Measurements from ENCODE around the gene CALCB.

The CALCB gene

DNA sequence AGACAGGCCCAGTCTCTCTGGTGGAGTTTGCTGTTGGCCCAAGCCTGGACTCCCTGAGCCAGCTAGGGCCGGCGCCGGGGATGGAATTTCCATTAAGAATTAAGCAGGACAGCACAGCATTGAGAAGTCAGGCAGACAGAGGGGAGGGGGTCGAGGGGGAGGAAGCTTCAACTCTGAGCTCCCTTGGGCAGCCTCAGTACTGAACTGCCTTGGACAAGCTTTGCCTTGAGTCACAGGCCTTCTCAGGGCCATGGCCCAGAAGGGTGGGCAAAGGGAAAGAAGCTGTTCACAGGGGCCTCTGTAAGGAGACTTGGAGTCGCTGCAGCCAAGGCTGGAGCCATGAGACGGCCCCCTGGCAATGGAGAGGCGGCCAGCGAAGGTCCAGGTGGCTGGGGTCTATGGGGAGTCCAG, 38.7 kb downstream of the CALCB start:
- Histone ChIP-seq H3K9me3 (ENCODE audit: control insufficient read depth, low read length) (no peaks in the 10 kb centered on the region), H3K9ac (ENCODE audit: low read length) (no peak overlapping the region), H3K36me3 (ENCODE audit: control insufficient read depth, insufficient read depth, low read length) (no peaks in the 10 kb centered on the region), H3K4me3 (ENCODE audit: low read length) (no peak overlapping the region), H3K27me3 (ENCODE audit: control insufficient read depth, insufficient read depth, low read length) (peaks cover 28% of the 10 kb centered on the region), H3K4me1 (ENCODE audit: control insufficient read depth, insufficient read depth, low read length) (peaks cover 11% of the 10 kb centered on the region)

DNA sequence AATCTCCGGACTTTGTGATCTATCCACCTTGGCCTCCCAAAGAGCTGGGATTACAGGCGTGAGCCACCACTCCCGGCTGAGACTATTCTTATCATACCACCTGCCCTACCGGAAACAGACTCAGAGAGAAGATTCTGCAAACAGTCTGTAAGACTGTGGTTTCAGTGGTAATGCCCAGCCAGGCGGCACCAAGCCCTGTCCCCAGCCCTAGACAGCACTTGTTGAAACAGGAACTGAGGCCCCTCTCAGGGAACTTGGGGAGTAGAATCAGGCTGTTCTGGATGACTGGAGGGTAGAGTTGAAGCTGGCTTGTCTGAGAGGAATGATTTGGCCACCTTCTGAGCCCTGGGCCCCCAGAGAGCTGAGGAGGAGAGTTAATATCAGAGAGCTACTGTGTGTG, 40.0 kb downstream of the CALCB start:
- H3K36me3 ChIP-seq (ENCODE audit: control insufficient read depth, insufficient read depth, low read length) = no peaks in the 10 kb centered on the region
- H3K9ac ChIP-seq (ENCODE audit: low read length) = no peak overlapping the region
- H3K4me1 ChIP-seq (ENCODE audit: control insufficient read depth, insufficient read depth, low read length) = peaks cover 8% of the 10 kb centered on the region
- no peaks in the 10 kb centered on the region for H3K9me3 ChIP-seq (ENCODE audit: control insufficient read depth, low read length)
- H3K27me3 ChIP-seq (ENCODE audit: control insufficient read depth, insufficient read depth, low read length) = peaks cover 28% of the 10 kb centered on the region
- H3K4me3 ChIP-seq (ENCODE audit: low read length) = no peak overlapping the region

DNA sequence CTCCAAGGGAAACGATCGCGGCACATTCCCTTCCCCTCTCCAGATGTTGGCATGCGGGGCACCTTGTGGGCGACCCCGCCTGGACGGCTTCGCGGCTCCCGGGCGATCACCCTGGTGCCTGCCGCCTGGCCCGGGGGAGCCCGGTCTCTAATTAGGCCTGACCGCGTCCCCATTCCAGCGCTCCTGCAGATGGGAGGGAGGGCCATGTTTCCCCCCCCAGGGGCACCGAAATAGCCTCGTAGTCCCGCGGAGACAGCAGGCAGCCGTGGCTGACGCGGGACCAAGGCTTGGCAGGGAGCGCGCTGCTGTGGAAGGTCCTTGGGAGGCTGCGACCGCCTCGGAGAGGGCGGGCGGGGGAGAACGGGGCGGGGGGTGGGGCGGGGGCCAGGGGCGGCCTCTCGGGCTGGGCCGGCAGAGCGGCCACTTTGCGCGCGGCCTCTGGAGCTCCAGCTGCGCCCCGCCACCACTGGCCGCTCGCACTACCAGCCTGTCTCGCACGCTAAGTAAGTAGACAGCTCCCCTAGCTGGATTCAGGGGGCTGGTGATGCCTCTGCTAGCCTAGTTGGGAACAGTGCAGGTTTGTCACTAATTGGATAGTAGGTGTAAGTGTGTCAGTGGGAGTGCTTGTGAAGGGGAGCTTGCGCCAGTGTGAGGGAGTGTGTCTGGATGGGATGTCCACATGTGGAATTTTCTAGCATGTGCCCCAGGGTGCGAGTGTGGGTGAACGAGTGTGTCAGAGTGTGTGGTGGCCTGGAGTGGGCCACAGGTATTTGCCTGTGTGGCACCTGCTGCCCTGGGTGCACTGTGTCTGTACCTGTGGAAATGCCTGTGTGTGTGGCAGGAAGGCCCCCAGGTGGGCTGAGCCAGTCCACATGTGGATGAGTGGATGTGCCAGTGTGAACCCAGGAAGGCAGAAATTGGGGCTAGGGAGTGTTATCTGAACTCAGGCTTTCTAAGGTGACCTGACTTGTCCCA, 41.4 kb downstream of the CALCB start, which contains the start of gene INSC:
Gene INSC (plus strand): TSS at position 423 of the 975 bp plus-strand sequence. CDS start 34,252 bp downstream, outside the sequence.
- peaks cover 15% of the 10 kb centered on the region for H3K4me1 ChIP-seq (ENCODE audit: control insufficient read depth, insufficient read depth, low read length)
- H3K4me3 ChIP-seq (ENCODE audit: low read length) = no peak within 1 kb of the TSS
- no peaks in the 10 kb centered on the region for H3K36me3 ChIP-seq (ENCODE audit: control insufficient read depth, insufficient read depth, low read length)
- H3K27me3 ChIP-seq (ENCODE audit: control insufficient read depth, insufficient read depth, low read length) = peaks cover 28% of the 10 kb centered on the region
- H3K9ac ChIP-seq (ENCODE audit: low read length) = no peak within 1 kb of the TSS
- no peaks in the 10 kb centered on the region for H3K9me3 ChIP-seq (ENCODE audit: control insufficient read depth, low read length)

DNA sequence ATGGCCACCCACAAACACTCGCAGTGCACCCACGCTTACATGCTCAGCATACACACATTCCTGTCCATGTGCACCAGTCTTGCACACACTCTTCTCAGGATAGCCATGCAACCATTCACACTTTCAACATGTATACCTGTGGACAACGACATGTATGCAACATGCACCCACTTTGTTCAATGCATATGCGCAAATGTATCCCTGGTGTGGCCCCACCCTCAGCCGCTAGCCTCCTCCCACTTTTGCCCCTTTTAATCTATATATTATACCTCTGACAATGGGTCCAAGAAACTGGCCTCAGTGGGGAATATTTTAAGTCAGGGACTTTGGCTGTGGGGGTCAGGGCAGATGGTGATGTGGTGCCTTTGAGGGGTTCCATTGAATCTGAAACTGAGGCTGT, 42.3 kb downstream of the CALCB start:
- Histone ChIP-seq H3K4me3 (ENCODE audit: low read length) (no peak overlapping the region), H3K27me3 (ENCODE audit: control insufficient read depth, insufficient read depth, low read length) (peaks cover 28% of the 10 kb centered on the region), H3K9ac (ENCODE audit: low read length) (no peak overlapping the region), H3K36me3 (ENCODE audit: control insufficient read depth, insufficient read depth, low read length) (no peaks in the 10 kb centered on the region), H3K9me3 (ENCODE audit: control insufficient read depth, low read length) (no peaks in the 10 kb centered on the region), H3K4me1 (ENCODE audit: control insufficient read depth, insufficient read depth, low read length) (peaks cover 21% of the 10 kb centered on the region)

DNA sequence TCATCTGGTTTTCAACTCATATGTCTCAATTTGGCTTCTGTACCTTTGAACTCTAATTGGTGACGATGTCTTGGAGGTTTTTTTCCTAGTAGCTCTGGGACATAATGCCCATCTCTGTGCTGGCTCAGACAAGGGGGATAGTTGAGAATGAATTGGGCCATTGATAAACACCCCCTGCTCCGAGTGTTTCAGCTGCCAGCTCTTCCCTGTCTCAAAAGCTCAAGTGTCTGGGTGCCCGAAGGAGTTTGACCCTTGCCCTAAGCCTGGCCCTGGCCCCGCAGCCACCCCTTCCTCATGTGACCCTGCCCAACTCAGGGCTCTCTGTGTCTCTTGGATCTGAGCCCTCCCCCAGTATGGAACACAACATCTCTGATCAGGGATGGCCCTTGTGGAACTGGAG, 44.4 kb downstream of the CALCB start:
- Histone ChIP-seq H3K27me3 (ENCODE audit: control insufficient read depth, insufficient read depth, low read length) (peaks cover 28% of the 10 kb centered on the region), H3K4me3 (ENCODE audit: low read length) (no peak overlapping the region), H3K36me3 (ENCODE audit: control insufficient read depth, insufficient read depth, low read length) (no peaks in the 10 kb centered on the region), H3K9ac (ENCODE audit: low read length) (no peak overlapping the region), H3K4me1 (ENCODE audit: control insufficient read depth, insufficient read depth, low read length) (peaks cover 21% of the 10 kb centered on the region), H3K9me3 (ENCODE audit: control insufficient read depth, low read length) (no peaks in the 10 kb centered on the region)

DNA sequence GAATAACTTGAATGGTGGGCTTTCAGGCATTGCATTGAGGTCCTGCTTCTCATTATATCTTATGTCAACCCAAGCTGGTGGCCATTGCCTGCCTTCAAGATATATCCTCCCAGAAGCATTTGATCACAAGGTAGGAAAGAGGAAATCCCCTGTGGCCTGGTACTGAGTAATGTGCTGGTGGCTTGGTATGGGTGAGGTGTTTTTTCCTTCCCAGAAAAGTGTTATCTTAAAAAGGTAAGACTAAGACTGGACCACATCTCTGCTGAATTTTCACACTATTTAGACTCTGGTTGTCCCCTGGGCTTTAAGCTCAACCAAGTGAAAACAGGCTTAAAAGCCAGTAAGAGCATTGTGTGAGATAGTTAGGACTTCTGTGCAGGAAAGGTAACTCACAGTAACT, 45.0 kb downstream of the CALCB start:
- no peaks in the 10 kb centered on the region for H3K36me3 ChIP-seq (ENCODE audit: control insufficient read depth, insufficient read depth, low read length)
- H3K9ac ChIP-seq (ENCODE audit: low read length) = no peak overlapping the region
- no peak overlapping the region for H3K4me3 ChIP-seq (ENCODE audit: low read length)
- peaks cover 25% of the 10 kb centered on the region for H3K27me3 ChIP-seq (ENCODE audit: control insufficient read depth, insufficient read depth, low read length)
- no peaks in the 10 kb centered on the region for H3K9me3 ChIP-seq (ENCODE audit: control insufficient read depth, low read length)
- H3K4me1 ChIP-seq (ENCODE audit: control insufficient read depth, insufficient read depth, low read length) = peaks cover 18% of the 10 kb centered on the region

DNA sequence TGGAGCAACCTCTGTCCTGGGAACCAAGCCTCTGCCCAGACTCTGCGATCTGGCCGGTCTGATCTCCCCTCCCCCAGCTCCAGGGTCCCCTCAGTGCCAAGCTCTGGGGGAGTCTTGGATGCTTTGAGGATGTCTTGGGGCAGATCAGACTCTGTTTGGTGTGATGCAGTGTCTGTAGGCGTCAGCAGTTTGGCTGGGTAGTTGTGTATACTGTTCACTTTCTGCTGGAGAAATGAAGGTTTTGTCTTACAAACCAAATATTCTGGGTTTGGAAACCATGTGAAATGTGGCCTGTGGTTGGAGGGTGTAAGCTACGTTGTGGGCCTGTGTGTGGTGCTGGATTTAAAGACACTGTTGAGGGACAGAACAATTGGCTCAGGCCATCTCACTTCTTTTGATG, 46.0 kb downstream of the CALCB start:
- H3K27me3 ChIP-seq (ENCODE audit: control insufficient read depth, insufficient read depth, low read length) = peaks cover 17% of the 10 kb centered on the region
- H3K9ac ChIP-seq (ENCODE audit: low read length) = no peak overlapping the region

DNA sequence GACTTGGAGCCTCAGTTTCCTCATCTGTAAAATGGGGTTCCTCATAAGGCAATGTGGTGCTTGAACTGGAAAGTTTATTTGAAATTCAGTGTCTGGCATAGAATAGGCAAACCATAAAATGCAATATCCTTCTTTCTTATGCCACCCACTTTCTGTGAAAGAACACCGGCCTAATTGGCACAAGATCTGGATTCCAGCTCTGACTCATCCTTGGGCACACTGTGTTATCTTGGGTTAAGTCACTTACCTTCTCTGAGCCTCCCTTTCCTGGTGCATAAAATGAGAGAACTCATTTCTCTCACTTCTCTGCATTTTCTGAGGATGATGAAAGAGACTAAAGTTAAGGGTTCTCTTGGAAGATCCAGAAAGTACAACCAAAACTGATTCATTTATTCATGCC, 46.4 kb downstream of the CALCB start:
- Histone ChIP-seq H3K9ac (ENCODE audit: low read length) (no peak overlapping the region), H3K36me3 (ENCODE audit: control insufficient read depth, insufficient read depth, low read length) (no peaks in the 10 kb centered on the region), H3K9me3 (ENCODE audit: control insufficient read depth, low read length) (no peaks in the 10 kb centered on the region), H3K27me3 (ENCODE audit: control insufficient read depth, insufficient read depth, low read length) (peaks cover 18% of the 10 kb centered on the region), H3K4me3 (ENCODE audit: low read length) (no peak overlapping the region), H3K4me1 (ENCODE audit: control insufficient read depth, insufficient read depth, low read length) (peaks cover 15% of the 10 kb centered on the region)

More for the DNA sequence above, 46.0 kb downstream of the CALCB start:
- Histone ChIP-seq H3K9me3 (ENCODE audit: control insufficient read depth, low read length) (no peaks in the 10 kb centered on the region), H3K4me3 (ENCODE audit: low read length) (no peak overlapping the region), H3K4me1 (ENCODE audit: control insufficient read depth, insufficient read depth, low read length) (peaks cover 15% of the 10 kb centered on the region), H3K36me3 (ENCODE audit: control insufficient read depth, insufficient read depth, low read length) (no peaks in the 10 kb centered on the region)

DNA sequence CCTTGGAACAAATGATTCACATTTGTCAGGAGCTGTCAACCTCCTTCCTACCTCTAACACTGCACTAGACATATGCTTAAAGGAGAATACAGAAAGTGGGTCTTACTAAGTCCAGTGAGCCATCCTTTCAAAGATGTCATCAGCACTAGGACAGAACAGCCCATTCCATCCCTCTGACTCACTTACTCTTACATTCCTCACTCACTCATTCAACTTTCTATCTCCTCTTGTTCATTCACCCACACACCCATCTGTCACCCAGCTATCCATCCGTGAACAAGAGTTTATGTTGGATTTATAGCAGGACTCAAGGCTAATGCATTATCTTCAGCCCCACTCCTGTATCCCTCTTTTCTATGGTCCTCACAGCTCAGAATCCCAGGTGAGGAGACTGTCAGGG, 50.5 kb downstream of the CALCB start:
- Histone ChIP-seq H3K27me3 (ENCODE audit: control insufficient read depth, insufficient read depth, low read length) (peaks cover 3% of the 10 kb centered on the region), H3K9ac (ENCODE audit: low read length) (no peak overlapping the region), H3K4me1 (ENCODE audit: control insufficient read depth, insufficient read depth, low read length) (peaks cover 15% of the 10 kb centered on the region), H3K9me3 (ENCODE audit: control insufficient read depth, low read length) (no peaks in the 10 kb centered on the region), H3K4me3 (ENCODE audit: low read length) (no peak overlapping the region), H3K36me3 (ENCODE audit: control insufficient read depth, insufficient read depth, low read length) (no peaks in the 10 kb centered on the region)

DNA sequence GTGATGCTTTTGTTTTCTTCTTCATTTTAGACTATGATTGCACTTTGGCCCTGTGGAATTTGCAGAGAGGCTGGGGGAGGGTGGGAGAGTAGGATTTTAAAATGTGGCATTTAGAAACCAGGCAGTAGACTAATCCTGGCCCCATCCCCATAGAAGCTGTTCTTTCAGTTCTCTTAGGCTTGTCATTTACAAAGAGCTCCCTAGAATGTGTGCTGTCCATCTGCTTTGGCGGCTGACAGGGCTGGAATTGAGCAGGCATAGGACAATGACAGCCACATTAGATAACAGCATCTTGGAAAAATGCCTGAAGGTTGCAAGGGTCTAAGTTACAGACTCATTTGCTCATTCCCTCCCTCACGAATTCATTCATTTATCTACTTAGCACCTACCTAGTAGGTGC, 51.1 kb downstream of the CALCB start:
- H3K9me3 ChIP-seq (ENCODE audit: control insufficient read depth, low read length) = no peaks in the 10 kb centered on the region

DNA sequence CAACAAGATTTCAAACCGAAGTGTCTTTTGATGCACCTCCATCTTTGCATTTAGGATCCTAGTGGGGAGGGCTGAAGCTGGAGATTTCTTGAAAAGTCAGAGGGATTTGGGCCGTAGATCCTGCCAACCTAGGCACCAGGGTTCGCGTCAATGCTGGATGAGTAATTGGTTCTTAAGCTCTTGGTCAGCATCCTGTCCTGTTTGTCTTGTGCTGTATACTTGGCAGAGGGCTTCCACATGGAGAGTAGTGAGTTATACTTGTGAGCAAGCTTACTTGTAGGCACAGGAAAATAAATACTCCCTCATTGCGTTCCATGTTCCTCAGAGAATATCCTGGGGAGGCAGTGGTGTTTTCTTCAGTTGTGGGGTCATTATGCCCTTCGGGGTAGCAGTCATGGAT, 53.9 kb downstream of the CALCB start:
- Histone ChIP-seq H3K4me3 (ENCODE audit: low read length) (no peak overlapping the region), H3K36me3 (ENCODE audit: control insufficient read depth, insufficient read depth, low read length) (no peaks in the 10 kb centered on the region), H3K9ac (ENCODE audit: low read length) (no peak overlapping the region), H3K27me3 (ENCODE audit: control insufficient read depth, insufficient read depth, low read length) (peaks cover 3% of the 10 kb centered on the region), H3K4me1 (ENCODE audit: control insufficient read depth, insufficient read depth, low read length) (no peaks in the 10 kb centered on the region), H3K9me3 (ENCODE audit: control insufficient read depth, low read length) (no peaks in the 10 kb centered on the region)

More for the DNA sequence above, 51.1 kb downstream of the CALCB start:
- H3K9ac ChIP-seq (ENCODE audit: low read length) = no peak overlapping the region
- peaks cover 9% of the 10 kb centered on the region for H3K4me1 ChIP-seq (ENCODE audit: control insufficient read depth, insufficient read depth, low read length)
- H3K4me3 ChIP-seq (ENCODE audit: low read length) = no peak overlapping the region
- peaks cover 3% of the 10 kb centered on the region for H3K27me3 ChIP-seq (ENCODE audit: control insufficient read depth, insufficient read depth, low read length)
- H3K36me3 ChIP-seq (ENCODE audit: control insufficient read depth, insufficient read depth, low read length) = no peaks in the 10 kb centered on the region
